Mucosa of rectum (tissue), 2 donors: Measurements from ENCODE around the gene C1QTNF6.

Experiments used
- H3K27ac ChIP-seq, 2 donors: one replicate each; pipeline ENCODE4 v1.7.0; 2013; ENCODE audit warnings: inconsistent platforms in 2 of 2, low read depth in 2 of 2, low read length in 2 of 2
- H3K27me3 ChIP-seq, 2 donors: one replicate each; pipeline ENCODE4 v1.7.0; 2013; ENCODE audit warnings: low read length in 2 of 2; ENCODE audit not compliant: control insufficient read depth in 2 of 2, insufficient read depth in 2 of 2
- H3K36me3 ChIP-seq, 2 donors: one replicate each; pipeline ENCODE4 v1.7.0; 2013; ENCODE audit warnings: low read length in 2 of 2; ENCODE audit not compliant: control insufficient read depth in 2 of 2, insufficient read depth in 2 of 2
- H3K4me1 ChIP-seq, 2 donors: one replicate each; pipeline ENCODE4 v1.7.0; 2013; ENCODE audit warnings: low read length in 2 of 2, mild to moderate bottlenecking in 1 of 2; ENCODE audit not compliant: control insufficient read depth in 2 of 2, insufficient read depth in 2 of 2
- H3K4me3 ChIP-seq, 2 donors: one replicate each; pipeline ENCODE4 v1.7.0; 2013; ENCODE audit warnings: low read length in 2 of 2
- H3K9ac ChIP-seq, 2 donors: one replicate each; pipeline ENCODE4 v1.7.0; 2013; ENCODE audit warnings: low read length in 2 of 2, low read depth in 1 of 2, mild to moderate bottlenecking in 1 of 2
- H3K9me3 ChIP-seq, 2 donors: one replicate each; pipeline ENCODE4 v1.7.0; 2013; ENCODE audit warnings: low read length in 2 of 2; ENCODE audit not compliant: control insufficient read depth in 2 of 2
- donor health status: healthy.
- donor health status: Normal muscosa, but diverticular disease.

Gene C1QTNF6

DNA sequence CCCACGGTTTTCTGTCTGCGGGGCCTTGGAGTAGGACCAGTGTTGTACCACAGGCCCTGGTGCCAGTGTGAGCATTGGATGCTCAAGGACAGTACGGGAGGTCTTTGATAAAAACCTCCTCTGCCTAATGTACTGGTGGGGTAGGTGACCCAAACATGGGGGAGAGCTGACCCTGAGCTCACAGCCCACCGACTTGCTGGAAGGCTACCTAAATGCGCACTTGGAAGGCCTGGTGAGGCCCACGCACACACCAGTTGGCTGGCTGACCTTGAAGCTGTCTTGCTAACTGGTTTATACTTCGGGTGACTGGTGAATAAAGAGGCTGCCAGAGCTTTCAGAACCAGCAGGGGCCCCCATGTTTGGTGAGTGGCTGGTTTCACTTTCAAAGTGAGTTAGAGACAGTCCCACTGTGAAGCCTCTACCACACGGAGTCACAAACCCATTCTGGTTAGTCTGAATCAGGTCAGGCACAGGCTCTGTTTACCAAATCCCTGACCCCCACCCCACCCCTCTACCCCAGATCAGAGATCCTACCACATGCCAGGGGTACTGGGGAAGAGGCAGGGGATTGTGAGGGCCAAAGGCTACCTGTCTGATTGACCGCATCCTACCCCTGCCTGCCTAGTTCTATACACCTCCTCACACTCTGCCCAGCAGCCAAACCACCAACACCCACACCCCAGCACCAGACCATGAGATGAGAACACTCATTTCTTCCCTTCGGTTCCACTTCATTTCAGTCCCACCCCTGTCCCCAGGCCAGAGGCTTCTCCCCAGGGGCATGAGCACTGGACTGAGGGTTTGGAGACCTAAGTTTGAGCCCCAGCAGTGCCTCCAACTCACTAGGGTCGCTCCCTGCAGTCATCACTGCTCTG lies 25.6 kb downstream of the C1QTNF6 start:
- H3K36me3 ChIP-seq = no peaks in the 10 kb centered on the region
- H3K4me1 ChIP-seq = peaks cover 17 to 28% of the 10 kb centered on the region in 2 donors
- H3K9me3 ChIP-seq = no peaks in the 10 kb centered on the region
- peak overlapping the region in 1 of 2 donors; percentile 17 for H3K9ac ChIP-seq
- H3K4me3 ChIP-seq = no peak overlapping the region
- H3K27ac ChIP-seq = peak overlapping the region in 1 of 2 donors; percentile 75
- peaks cover 0 to 4% of the 10 kb centered on the region in 2 donors for H3K27me3 ChIP-seq

DNA sequence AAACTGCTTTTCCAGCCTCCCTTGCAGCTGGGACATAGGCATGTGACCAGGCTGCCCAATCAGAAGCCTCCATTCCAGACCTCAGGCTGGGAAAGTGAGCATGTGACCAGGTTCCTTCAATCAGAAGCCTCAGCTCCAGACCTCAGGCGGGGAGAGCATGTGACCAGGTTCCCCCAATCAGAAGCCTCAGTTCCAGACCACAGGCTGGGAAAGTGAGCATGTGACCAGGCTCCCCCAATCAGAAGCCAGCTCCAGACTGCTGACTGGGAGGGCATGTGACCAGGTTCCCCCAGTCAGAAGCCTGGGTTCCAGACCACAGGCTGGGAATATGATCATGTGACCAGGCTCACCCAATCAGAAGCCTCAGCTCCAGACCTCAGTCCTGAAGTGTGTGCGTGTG lies 26.6 kb downstream of the C1QTNF6 start:
- no peak overlapping the region for H3K9ac ChIP-seq
- H3K27me3 ChIP-seq = peaks cover 0 to 4% of the 10 kb centered on the region in 2 donors
- peaks cover 7 to 19% of the 10 kb centered on the region in 2 donors for H3K4me1 ChIP-seq
- H3K27ac ChIP-seq = peak overlapping the region in 1 of 2 donors; percentile 1
- no peak overlapping the region for H3K4me3 ChIP-seq
- no peaks in the 10 kb centered on the region for H3K9me3 ChIP-seq
- no peaks in the 10 kb centered on the region for H3K36me3 ChIP-seq

DNA sequence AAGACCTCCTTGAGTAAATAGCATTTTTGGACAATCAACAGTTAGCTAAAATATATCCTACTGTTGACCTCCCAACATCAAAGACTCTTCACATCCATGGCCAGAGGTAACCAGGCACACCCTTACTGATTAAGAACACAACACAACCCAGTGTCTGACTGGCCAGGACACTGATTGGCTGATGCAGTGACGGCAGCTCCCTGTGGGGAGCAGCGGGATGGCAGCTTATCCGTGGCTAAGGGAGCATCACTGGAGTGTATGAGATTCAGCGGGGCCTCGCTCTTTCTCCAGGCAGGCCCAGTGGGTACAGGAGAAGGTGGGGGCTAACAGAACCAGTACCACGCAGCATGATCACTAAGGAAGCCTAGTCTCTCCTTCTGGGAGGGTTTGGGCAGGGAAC lies 28.0 kb downstream of the C1QTNF6 start:
- Histone ChIP-seq H3K27me3 (peaks cover 0 to 4% of the 10 kb centered on the region in 2 donors), H3K9me3 (no peaks in the 10 kb centered on the region), H3K4me3 (no peak overlapping the region)

DNA sequence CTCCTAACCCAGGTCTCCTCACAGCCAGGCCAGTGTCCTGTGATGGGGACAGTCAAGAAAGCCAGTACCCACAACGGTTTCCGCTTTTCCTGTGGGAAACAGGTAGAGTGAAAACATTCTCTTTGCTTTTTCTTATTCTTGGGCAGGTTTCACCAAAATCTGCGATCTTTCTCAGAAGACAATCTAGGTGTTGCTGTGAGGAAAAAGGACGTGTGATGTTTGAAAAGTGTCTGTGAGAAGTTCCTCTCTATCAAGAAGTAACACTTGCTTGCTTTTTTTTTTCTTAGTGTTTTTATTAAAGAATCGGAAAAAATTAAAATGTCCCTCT lies 29.1 kb downstream of the C1QTNF6 start:
- Histone ChIP-seq H3K27me3 (peaks cover 0 to 4% of the 10 kb centered on the region in 2 donors), H3K9me3 (no peaks in the 10 kb centered on the region), H3K36me3 (no peaks in the 10 kb centered on the region), H3K27ac (no peak overlapping the region), H3K4me1 (peaks cover 3 to 15% of the 10 kb centered on the region in 2 donors), H3K4me3 (no peak overlapping the region), H3K9ac (no peak overlapping the region)

More for the DNA sequence above, 28.0 kb downstream of the C1QTNF6 start:
- no peak overlapping the region for H3K27ac ChIP-seq
- no peaks in the 10 kb centered on the region for H3K36me3 ChIP-seq
- H3K4me1 ChIP-seq = peaks cover 4 to 19% of the 10 kb centered on the region in 2 donors
- H3K9ac ChIP-seq = no peak overlapping the region

DNA sequence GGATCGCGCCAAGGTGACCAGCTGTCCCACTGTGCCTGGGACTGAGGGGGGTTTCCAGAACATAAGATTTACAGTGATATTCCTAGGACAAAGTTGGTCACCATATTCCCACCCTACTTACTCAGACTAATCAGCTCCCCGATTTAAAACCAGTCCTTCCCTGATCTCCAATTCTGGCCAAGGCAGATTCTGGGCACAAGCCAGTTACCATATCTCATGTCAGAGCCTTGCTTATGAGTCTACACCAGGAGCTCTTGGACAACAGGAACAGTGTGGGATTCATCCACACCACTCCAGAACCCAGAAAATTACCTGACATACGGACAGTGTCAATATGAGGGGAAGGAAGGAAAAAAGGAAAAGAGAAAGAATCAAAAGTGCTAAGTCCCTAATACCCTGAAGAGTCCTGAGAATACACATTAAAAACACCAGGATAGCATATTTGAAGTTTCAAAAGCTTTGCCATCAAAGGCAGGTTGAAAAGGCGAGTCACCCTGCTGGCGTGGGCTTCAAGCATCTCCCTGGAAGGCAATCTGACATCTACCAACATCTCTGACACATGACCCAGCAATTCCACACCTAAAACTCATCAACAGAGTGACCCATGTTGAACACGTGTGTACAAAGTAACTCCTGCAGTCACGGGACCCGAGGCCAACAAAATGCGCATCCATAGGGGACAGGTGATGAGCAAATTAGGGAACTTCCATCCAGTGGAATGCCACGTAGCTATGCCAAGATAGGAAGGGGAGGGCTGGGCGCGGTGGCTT lies 30.3 kb downstream of the C1QTNF6 start:
- peaks cover 0 to 4% of the 10 kb centered on the region in 2 donors for H3K27me3 ChIP-seq
- H3K27ac ChIP-seq = no peak overlapping the region

DNA sequence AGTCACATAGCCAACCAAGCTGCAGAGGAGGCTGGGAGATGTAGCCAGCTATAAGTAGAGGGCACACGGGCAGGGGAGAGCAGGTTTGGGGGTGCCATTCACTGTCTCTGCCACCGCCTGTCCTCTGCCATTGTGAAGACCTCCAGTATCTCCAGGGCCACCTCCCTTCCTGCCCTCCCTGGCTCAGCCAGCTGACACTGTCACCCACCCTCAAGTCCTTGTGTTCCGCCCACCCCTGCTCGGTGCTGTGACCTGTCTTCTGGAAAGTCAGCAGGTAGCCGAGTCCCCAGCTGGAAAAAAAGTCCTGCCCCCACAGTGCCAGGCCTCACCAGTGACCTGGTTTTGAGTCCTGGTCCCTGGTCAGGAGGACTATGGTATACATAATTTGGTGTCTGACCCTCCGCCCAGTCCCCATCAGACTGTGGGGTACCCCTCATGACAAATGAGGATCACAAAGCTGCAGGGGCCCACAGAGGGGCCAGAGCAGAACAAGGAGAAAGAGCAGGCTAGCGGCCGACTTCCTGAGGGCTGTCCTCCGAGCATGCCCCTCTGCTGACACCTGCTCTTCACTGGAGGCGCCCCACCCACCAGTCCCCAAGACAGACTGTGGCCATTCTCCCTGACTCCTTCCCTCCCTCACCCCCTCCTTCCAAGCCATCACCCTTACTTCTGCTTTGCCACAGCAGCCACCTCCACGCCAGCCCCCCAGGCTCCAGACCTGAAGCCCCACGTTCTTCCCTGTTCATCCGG lies 31.2 kb downstream of the C1QTNF6 start:
- Histone ChIP-seq H3K36me3 (no peaks in the 10 kb centered on the region), H3K4me3 (no peak overlapping the region), H3K9me3 (no peaks in the 10 kb centered on the region), H3K27ac (no peak overlapping the region), H3K4me1 (peaks cover 0 to 2% of the 10 kb centered on the region in 2 donors), H3K27me3 (peaks cover 0 to 4% of the 10 kb centered on the region in 2 donors), H3K9ac (no peak overlapping the region)

More for the DNA sequence above, 30.3 kb downstream of the C1QTNF6 start:
- H3K4me1 ChIP-seq = peaks cover 0 to 5% of the 10 kb centered on the region in 2 donors
- no peaks in the 10 kb centered on the region for H3K36me3 ChIP-seq
- H3K9me3 ChIP-seq = no peaks in the 10 kb centered on the region
- no peak overlapping the region for H3K9ac ChIP-seq
- H3K4me3 ChIP-seq = no peak overlapping the region

DNA sequence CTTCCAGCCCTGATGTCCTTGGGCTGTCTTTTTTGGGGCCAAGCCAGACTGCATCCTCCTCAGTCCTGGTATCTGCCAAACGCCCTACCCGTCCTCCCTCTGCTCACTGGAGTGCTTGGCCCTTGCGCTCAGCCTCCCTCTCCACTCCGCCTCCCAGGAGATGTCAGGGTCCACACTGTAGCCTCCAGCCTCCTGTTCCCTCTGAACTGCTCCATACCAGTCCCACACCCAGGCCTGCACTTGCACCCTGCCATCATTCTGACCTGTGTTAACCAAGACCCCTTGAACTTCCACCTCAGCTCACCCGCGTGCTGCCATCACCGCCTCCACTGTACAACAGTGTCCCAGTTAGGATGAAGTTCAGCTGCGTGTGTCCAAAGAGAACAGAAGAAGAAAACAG lies 32.1 kb downstream of the C1QTNF6 start:
- H3K4me3 ChIP-seq = no peak overlapping the region

DNA sequence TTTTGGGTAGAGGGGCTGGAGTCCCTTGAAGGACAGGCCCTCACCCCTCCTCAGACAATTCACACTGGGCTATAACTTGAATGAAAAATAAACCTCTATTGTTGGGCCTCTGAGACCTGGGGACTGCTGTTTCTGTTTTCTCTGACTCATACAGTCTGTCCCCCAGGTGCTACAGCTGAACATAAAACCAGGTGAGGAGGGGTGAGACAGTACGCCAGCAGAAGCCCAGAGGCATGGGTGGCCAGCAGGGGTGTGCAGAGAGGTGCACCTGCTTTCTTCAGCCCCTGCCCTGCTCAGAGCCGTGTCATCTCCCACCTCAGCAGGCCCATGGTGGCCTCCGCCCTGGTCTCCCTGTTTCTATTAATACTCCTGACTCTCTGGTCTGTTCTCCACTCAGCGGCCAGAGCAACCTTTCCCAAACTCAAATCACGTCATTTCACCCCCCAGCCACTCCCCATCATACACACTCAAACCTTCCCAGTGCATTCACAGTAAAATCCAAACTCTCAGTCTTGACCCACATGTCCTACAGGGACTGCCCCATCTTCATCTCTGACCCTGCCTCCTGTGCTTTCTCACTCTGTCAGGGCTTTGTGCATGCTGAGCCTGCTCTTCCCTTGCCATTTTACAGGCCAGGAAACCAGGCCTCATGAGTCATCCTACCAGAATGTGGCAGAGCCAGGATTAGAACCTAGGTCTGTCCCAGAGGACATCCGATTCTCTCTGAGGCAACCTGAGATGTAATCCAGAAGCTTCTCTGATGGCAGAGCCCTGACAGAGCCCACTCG lies 32.9 kb downstream of the C1QTNF6 start:
- Histone ChIP-seq H3K27me3 (peaks cover 0 to 4% of the 10 kb centered on the region in 2 donors), H3K4me1 (no peaks in the 10 kb centered on the region), H3K9me3 (no peaks in the 10 kb centered on the region), H3K9ac (no peak overlapping the region), H3K4me3 (no peak overlapping the region), H3K27ac (no peak overlapping the region), H3K36me3 (no peaks in the 10 kb centered on the region)

More for the DNA sequence above, 32.1 kb downstream of the C1QTNF6 start:
- peaks cover 0 to 4% of the 10 kb centered on the region in 2 donors for H3K27me3 ChIP-seq
- H3K27ac ChIP-seq = no peak overlapping the region
- no peak overlapping the region for H3K9ac ChIP-seq
- H3K36me3 ChIP-seq = no peaks in the 10 kb centered on the region
- H3K4me1 ChIP-seq = no peaks in the 10 kb centered on the region
- H3K9me3 ChIP-seq = no peaks in the 10 kb centered on the region

DNA sequence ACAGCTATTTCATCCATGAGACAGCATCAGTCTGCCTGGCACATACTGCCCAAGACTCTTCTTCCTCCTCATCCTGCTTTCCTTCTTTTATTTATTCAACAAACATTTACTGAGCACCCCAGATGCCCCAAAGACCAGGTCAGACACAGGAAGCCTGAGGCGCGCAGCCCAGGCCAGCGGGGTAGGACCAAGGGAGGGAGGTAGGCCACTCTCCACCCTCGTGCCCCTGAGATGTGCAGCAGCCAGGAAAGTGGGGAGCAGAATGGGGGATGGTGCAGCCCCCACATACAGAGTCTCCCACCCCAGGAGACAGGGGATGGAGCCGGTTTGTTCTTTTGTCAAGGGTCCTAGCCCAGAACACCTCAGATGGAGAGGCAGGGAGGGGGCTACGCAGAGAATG lies 34.1 kb downstream of the C1QTNF6 start:
- H3K4me1 ChIP-seq = no peaks in the 10 kb centered on the region
- H3K27ac ChIP-seq = no peak overlapping the region
- H3K36me3 ChIP-seq = no peaks in the 10 kb centered on the region
- no peak overlapping the region for H3K4me3 ChIP-seq
- no peak overlapping the region for H3K9ac ChIP-seq
- peaks cover 0 to 4% of the 10 kb centered on the region in 2 donors for H3K27me3 ChIP-seq
- H3K9me3 ChIP-seq = no peaks in the 10 kb centered on the region
